ENCODE measurements around the gene TEF.
"Not testable (repeated sequence)": the region's sequence is repeated elsewhere in the genome, so short reads cannot be mapped to it uniquely, and the experiment has no call there.

Gene TEF

GRCh38 chr22:41435560-41435959 is 53.8 kb downstream of the TEF start:
- TF ChIP-seq CTCF (conservative IDR thresholded peaks at IDR 0.05; ENCODE audit: low read depth, low read length): no peak

GRCh38 chr22:41436322-41437113 is 54.8 kb downstream of the TEF start:
- TF ChIP-seq CTCF (conservative IDR thresholded peaks at IDR 0.05; ENCODE audit: low read depth, low read length): no peak
- DNase-seq (ENCODE audit: low read depth): no peak
- H3K4me3 ChIP-seq (ENCODE audit: low read depth, low read length): no peak overlapping the region

More at GRCh38 chr22:41435560-41435959, 53.8 kb downstream of the TEF start:
- no peak overlapping the region for H3K4me3 ChIP-seq (ENCODE audit: low read depth, low read length)
- no peak for DNase-seq (ENCODE audit: low read depth)

- DNase-seq (ENCODE audit: low read depth): no peak
- no peak for TF ChIP-seq CTCF (conservative IDR thresholded peaks at IDR 0.05; ENCODE audit: low read depth, low read length)
- no peak overlapping the region for H3K4me3 ChIP-seq (ENCODE audit: low read depth, low read length)
Measured at GRCh38 chr22:41437198-41437597, 55.5 kb downstream of the TEF start.

GRCh38 chr22:41440511-41440910 is 58.8 kb downstream of the TEF start:
- not testable (repeated sequence) for DNase-seq (ENCODE audit: low read depth); H3K4me3 ChIP-seq (ENCODE audit: low read depth, low read length)

- H3K4me3 ChIP-seq (ENCODE audit: low read depth, low read length): no peak overlapping the region
- no peak for TF ChIP-seq CTCF (conservative IDR thresholded peaks at IDR 0.05; ENCODE audit: low read depth, low read length)
- no peak for DNase-seq (ENCODE audit: low read depth)
Measured at GRCh38 chr22:41442240-41442792, 60.6 kb downstream of the TEF start.

GRCh38 chr22:41444360-41445128 is 62.8 kb downstream of the TEF start:
- H3K4me3 ChIP-seq (ENCODE audit: low read depth, low read length): peak overlapping the region; percentile 95
- peak; percentile 98 for DNase-seq (ENCODE audit: low read depth)
- no peak for TF ChIP-seq CTCF (conservative IDR thresholded peaks at IDR 0.05; ENCODE audit: low read depth, low read length)
